Raji (cell line): ENCODE results near the gene CAVIN1.
A peak's percentile ranks its signal among the peaks of the same experiment; 100 is the strongest.

ENCODE experiments used
- POLR2A ChIP-seq: IDR thresholded peaks from 2 replicates; pipeline ENCODE4 v1.6.1; 2011; ENCODE audit warnings: low read depth, low read length, control low read depth; ENCODE audit not compliant: insufficient read depth

Gene CAVIN1

GRCh38 chr17:42394838-42395237, 28.2 kb downstream of the CAVIN1 start:
- no peak for TF ChIP-seq POLR2A

GRCh38 chr17:42392692-42393415, 30.2 kb downstream of the CAVIN1 start:
- no peak for TF ChIP-seq POLR2A

GRCh38 chr17:42389899-42390298, 33.2 kb downstream of the CAVIN1 start:
- TF ChIP-seq POLR2A = no peak

GRCh38 chr17:42389135-42389417, 34.0 kb downstream of the CAVIN1 start:
- TF ChIP-seq POLR2A = no peak

- TF ChIP-seq POLR2A = peak; percentile 77
Measured at GRCh38 chr17:42388381-42389134, 34.5 kb downstream of the CAVIN1 start, which contains the start of gene STAT3. STAT3 (minus strand) TSS chr17:42388442; CDS start chr17:42348516, 39,926 bp downstream.

- TF ChIP-seq POLR2A = no peak
Measured at GRCh38 chr17:42387661-42388380, 35.2 kb downstream of the CAVIN1 start.

GRCh38 chr17:42386777-42387657, 36.0 kb downstream of the CAVIN1 start:
- TF ChIP-seq POLR2A = no peak

- TF ChIP-seq POLR2A = no peak
Measured at GRCh38 chr17:42381898-42382297, 41.2 kb downstream of the CAVIN1 start.

- no peak for TF ChIP-seq POLR2A
Measured at GRCh38 chr17:42380935-42381334, 42.1 kb downstream of the CAVIN1 start.

- TF ChIP-seq POLR2A = 0 out of 2 replicates have a peak, but pooled peaks have one; percentile 20
Measured at GRCh38 chr17:42378959-42379594, 44.0 kb downstream of the CAVIN1 start.

- TF ChIP-seq POLR2A = no peak
Measured at GRCh38 chr17:42378359-42378958, 44.6 kb downstream of the CAVIN1 start.

- TF ChIP-seq POLR2A = no peak
Measured at GRCh38 chr17:42373896-42374295, 49.2 kb downstream of the CAVIN1 start.

- no peak for TF ChIP-seq POLR2A
Measured at GRCh38 chr17:42372142-42372541, 50.9 kb downstream of the CAVIN1 start.

GRCh38 chr17:42365136-42365535, 57.9 kb downstream of the CAVIN1 start:
- no peak for TF ChIP-seq POLR2A
